AG08396 (cell line): ENCODE measurements around the gene YBX3.

Experiments
- DNase-seq: peaks from one replicate; pipeline ENCODE4 v3.0.0; 2012; ENCODE audit warnings: low spot score, mixed read lengths

YBX3 gene

GRCh38 chr12:10669533-10669932, 53.6 kb downstream of the YBX3 start:
- no peak for DNase-seq

DNA sequence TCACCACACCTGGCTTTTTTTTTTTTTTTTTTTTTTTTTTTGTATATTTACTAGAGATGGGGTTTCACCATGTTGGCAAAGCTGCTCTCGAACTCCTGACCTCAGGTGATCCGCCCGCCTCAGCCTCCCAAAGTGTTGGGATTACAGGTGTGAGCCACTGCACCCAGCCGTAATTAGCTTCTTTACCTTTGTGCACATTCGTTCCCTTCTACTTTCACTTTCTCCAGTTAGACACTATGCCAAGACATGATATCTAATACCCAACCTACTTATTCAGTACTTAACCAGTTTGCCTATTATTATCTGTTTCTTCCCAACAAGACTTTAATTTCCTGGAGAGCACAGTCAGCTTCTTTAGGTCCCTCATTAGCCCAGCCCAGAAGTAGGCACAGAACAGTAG, 54.6 kb downstream of the YBX3 start:
- DNase-seq, result no peak

DNA sequence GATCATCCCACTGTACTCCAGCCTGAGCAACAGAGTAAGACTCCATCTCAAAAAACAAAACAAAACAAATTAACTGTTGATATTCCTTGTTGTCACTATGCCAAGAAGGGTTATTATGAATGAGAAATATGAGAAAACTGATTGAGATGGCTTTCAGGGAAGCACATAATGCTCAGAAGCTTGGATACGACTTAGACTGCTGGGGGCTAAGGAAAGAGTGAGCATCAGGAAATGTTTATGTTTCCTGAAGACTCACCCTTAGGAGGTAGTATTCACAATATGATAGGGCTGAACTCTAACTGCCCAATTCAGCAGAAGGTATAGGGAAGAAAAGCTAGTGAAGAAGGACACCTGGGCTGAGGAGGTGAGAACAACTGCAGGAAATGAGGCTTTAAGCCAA, 55.5 kb downstream of the YBX3 start:
- no peak for DNase-seq

GRCh38 chr12:10664499-10664898, 58.6 kb downstream of the YBX3 start:
- DNase-seq, result no peak

- no peak for DNase-seq
These were observed 59.3 kb downstream of the YBX3 start for GRCh38 chr12:10663869-10664268.

- peak; percentile 5 for DNase-seq
These were observed 61.8 kb downstream of the YBX3 start for GRCh38 chr12:10661338-10661737.

- DNase-seq, result no peak
These were observed 69.1 kb downstream of the YBX3 start for GRCh38 chr12:10654003-10654402.

GRCh38 chr12:10652192-10652591, 70.9 kb downstream of the YBX3 start:
- no peak for DNase-seq
